ENCODE results near the gene ATP13A3.

Gene ATP13A3

DNA sequence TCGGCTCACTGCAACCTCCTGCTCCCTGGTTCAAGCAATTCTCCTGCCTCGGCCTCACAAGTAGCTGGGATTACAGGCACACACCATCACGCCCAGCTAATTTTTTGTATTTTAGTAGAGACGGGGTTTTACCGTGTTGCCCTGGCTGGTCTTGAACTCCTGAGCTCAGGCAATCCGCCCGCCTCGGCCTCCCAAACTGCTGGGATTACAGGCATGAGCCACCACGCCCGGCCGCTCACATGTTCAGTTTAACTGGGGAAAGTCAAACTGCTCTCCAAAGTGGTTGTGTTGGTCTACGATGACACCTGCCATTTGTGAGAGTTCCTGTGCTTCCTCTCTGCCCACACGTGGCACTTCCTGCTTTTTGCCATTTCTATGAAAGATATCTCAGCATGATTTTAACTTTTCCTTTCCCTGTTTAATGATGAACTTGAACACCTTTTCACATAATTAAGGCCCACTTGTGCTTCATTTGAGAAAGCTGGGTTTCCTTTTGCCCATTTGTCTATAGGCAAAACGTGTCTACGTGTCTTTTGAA, 86.9 kb downstream of the ATP13A3 start:
- Histone ChIP-seq H3K27ac (0 out of 2 replicates have a peak overlapping the region, but pooled peaks have one; percentile 3), H3K4me2 (peak overlapping the region; percentile 99), H3K9me3 (no peaks in the 10 kb centered on the region), H3K36me3 (no peaks in the 10 kb centered on the region; the same call in 1 of the 2 replicates), H3K4me3 (no peak overlapping the region), H3K27me3 (peaks cover 22% of the 10 kb centered on the region), H4K20me1 (no peaks in the 10 kb centered on the region), H3K9ac (no peak overlapping the region), H3K4me1 (peaks cover 79% of the 10 kb centered on the region)
- no peak for TF ChIP-seq Cebpa-rat (IDR thresholded peaks at IDR 0.05)

DNA sequence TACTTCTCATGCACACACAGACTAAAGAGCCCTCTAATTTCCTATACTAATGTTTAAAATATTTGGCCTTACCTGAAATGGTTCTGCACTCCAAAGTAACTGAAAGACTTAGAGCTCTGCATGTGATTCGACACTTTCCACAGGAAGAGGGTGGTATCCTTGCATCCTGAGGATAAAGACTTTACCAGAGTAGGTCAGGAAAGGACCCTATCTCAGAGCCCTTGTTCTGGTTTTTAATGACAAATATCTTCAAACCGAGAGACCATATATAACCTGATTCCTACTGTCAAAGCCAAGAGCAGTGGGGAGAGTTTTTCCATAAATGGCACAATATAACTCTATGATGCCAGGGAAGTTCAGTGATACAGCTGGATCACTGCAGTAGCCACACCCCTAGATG, 87.6 kb downstream of the ATP13A3 start, which contains the start of gene GP5:
GP5 (minus strand) TSS at position 101 of the 400 bp plus-strand sequence. CDS start 984 bp downstream, outside the sequence.
- Histone ChIP-seq H3K36me3 (no peaks in the 10 kb centered on the region), H3K9ac (peak within 1 kb of the TSS; percentile 78; the same call in 1 of the 2 replicates), H3K4me3 (peak within 1 kb of the TSS; percentile 65), H3K9me3 (no peaks in the 10 kb centered on the region), H4K20me1 (no peaks in the 10 kb centered on the region), H3K4me2 (peak within 1 kb of the TSS; percentile 99), H3K27ac (peak within 1 kb of the TSS; percentile 92), H3K27me3 (peaks cover 22% of the 10 kb centered on the region), H3K4me1 (peaks cover 83% of the 10 kb centered on the region)
- TF ChIP-seq Cebpa-rat (IDR thresholded peaks at IDR 0.05): no peak

- peak overlapping the region; percentile 92 for H3K27ac ChIP-seq
- H3K9ac ChIP-seq: peak overlapping the region; percentile 78
- H3K4me2 ChIP-seq: peak overlapping the region; percentile 99
- peaks cover 22% of the 10 kb centered on the region for H3K27me3 ChIP-seq
- H4K20me1 ChIP-seq: no peaks in the 10 kb centered on the region
- H3K36me3 ChIP-seq: no peaks in the 10 kb centered on the region
- H3K4me1 ChIP-seq: peaks cover 79% of the 10 kb centered on the region
- no peaks in the 10 kb centered on the region for H3K9me3 ChIP-seq
- H3K4me3 ChIP-seq: peak overlapping the region; percentile 65
- TF ChIP-seq Cebpa-rat (IDR thresholded peaks at IDR 0.05): no peak
These were observed 89.0 kb downstream of the ATP13A3 start for GRCh38 chr3:194397757-194398312.

DNA sequence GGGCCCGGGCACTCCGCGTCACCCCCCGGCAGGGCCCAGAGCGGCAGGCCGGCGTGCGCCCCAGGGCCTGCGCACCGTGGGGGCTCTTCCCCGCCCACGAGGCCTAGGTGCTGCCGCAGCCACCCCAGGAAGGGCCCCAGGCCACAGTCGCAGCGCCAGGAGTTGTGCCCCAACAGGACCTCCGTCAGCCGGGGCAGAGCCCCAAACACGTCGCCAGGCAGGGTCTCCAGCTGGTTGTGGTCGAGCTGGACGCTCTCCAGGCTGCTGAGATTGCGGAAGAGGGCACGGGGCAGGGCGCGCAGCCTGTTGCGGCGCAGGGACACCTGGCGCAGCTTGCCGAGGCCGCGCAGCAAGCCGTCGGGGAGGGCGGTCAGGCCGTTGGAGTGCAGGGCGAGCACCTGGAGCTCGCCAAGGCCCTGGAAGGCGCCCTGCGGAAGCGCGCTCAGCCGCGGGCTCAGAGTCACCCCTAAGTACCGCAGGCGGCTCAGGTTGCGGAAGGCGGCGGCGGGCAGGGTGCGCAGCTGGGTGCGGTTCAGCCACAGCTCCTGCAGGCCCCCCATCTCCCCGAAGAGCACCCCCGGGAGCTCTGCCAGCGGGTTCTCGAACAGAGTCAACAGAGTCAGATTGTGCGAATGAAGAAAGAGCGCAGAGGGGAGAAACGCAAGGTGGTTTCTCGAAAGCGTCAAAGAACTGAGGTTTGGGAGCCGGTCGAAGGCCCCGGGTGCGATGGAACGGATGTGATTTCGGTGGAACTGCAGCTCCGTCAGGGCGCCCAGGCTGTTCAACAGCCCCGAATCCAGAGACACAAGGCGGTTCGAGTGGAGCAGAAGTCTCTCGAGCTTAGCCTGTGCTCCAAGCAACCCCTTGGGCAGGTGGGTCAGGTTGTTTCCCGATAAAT, 89.7 kb downstream of the ATP13A3 start:
- peak overlapping the region; percentile 92 for H3K27ac ChIP-seq

DNA sequence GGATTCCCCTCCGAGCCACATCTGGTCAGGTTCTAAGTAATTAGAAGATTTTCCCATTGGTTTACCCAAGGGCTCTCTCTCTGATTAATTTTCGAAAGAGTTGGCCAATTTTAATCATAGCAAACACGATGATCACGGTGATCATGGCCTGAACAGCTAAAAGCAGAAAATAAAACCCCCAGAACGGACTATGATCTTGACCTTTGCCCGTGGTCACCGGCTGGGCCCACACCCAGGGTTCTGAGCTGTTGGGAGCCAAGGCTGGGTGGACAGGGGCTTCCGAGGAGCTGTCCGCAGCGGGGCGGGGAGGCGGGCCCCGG, 90.3 kb downstream of the ATP13A3 start:
- peak overlapping the region; percentile 78 for H3K9ac ChIP-seq
- H3K4me2 ChIP-seq: peak overlapping the region; percentile 99
- H3K9me3 ChIP-seq: peaks cover 12% of the 10 kb centered on the region
- no peak for TF ChIP-seq Cebpa-rat (IDR thresholded peaks at IDR 0.05)
- H3K36me3 ChIP-seq: no peaks in the 10 kb centered on the region
- peak overlapping the region; percentile 92 for H3K27ac ChIP-seq
- H3K27me3 ChIP-seq: peaks cover 22% of the 10 kb centered on the region
- peaks cover 68% of the 10 kb centered on the region for H3K4me1 ChIP-seq
- peak overlapping the region; percentile 65 for H3K4me3 ChIP-seq
- H4K20me1 ChIP-seq: no peaks in the 10 kb centered on the region

More for the DNA sequence above, 89.7 kb downstream of the ATP13A3 start:
- Histone ChIP-seq H3K9ac (peak overlapping the region; percentile 78), H3K4me3 (peak overlapping the region; percentile 65), H3K9me3 (peaks cover 6% of the 10 kb centered on the region), H3K36me3 (no peaks in the 10 kb centered on the region), H3K27me3 (peaks cover 22% of the 10 kb centered on the region), H3K4me2 (peak overlapping the region; percentile 99), H4K20me1 (no peaks in the 10 kb centered on the region), H3K4me1 (peaks cover 74% of the 10 kb centered on the region)
- TF ChIP-seq Cebpa-rat (IDR thresholded peaks at IDR 0.05): peak; percentile 42; the same call in 1 of the 2 replicates

- H3K27ac ChIP-seq: peak overlapping the region; percentile 92
- H3K36me3 ChIP-seq: no peaks in the 10 kb centered on the region
- peak overlapping the region; percentile 78 for H3K9ac ChIP-seq
- peaks cover 63% of the 10 kb centered on the region for H3K4me1 ChIP-seq
- H3K4me3 ChIP-seq: peak overlapping the region; percentile 65
- peaks cover 22% of the 10 kb centered on the region for H3K27me3 ChIP-seq
- H3K9me3 ChIP-seq: peaks cover 18% of the 10 kb centered on the region
- H3K4me2 ChIP-seq: peak overlapping the region; percentile 99
- no peak for TF ChIP-seq Cebpa-rat (IDR thresholded peaks at IDR 0.05)
- no peaks in the 10 kb centered on the region for H4K20me1 ChIP-seq
These were observed 90.8 kb downstream of the ATP13A3 start for GRCh38 chr3:194395778-194396538.

- H3K27ac ChIP-seq: peak overlapping the region; percentile 92; the same call in 1 of the 2 replicates
- H3K4me2 ChIP-seq: peak overlapping the region; percentile 99
- H3K27me3 ChIP-seq: peaks cover 22% of the 10 kb centered on the region
- no peak for TF ChIP-seq Cebpa-rat (IDR thresholded peaks at IDR 0.05)
- H3K36me3 ChIP-seq: no peaks in the 10 kb centered on the region
- H3K4me1 ChIP-seq: peaks cover 61% of the 10 kb centered on the region
- H4K20me1 ChIP-seq: no peaks in the 10 kb centered on the region
- H3K9ac ChIP-seq: peak overlapping the region; percentile 78; the same call in 1 of the 2 replicates
- peak overlapping the region; percentile 65; the same call in 1 of the 2 replicates for H3K4me3 ChIP-seq
- peaks cover 24% of the 10 kb centered on the region for H3K9me3 ChIP-seq
These were observed 91.6 kb downstream of the ATP13A3 start for GRCh38 chr3:194395212-194395611.

GRCh38 chr3:194392576-194392975, 94.2 kb downstream of the ATP13A3 start:
- Histone ChIP-seq H3K9ac (no peak overlapping the region), H3K27me3 (peaks cover 5% of the 10 kb centered on the region), H3K4me2 (no peak overlapping the region), H3K4me3 (no peak overlapping the region), H3K9me3 (peaks cover 50% of the 10 kb centered on the region), H3K4me1 (peaks cover 34% of the 10 kb centered on the region), H3K36me3 (no peaks in the 10 kb centered on the region), H3K27ac (no peak overlapping the region), H4K20me1 (no peaks in the 10 kb centered on the region)
- no peak for TF ChIP-seq Cebpa-rat (IDR thresholded peaks at IDR 0.05)

DNA sequence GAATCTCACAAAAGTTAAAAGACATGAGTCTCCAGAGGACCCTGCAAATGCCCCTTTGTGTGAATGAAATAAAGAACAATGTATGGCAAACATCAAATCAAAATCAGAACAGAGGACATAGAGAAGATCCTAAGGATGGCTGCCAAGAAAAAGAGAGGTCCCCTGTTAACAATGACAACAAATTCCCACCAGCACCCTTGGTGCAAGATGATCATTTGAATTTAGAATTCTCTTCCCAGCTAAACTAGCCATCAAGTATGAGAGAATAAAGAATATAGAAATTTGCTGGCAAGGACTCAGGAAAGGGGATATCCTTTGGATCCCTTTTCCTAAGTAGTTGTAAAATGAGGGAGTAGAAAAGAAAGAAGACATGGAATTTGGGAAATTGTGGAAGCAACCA, 96.0 kb downstream of the ATP13A3 start:
- no peaks in the 10 kb centered on the region for H4K20me1 ChIP-seq
- no peak overlapping the region for H3K9ac ChIP-seq
- no peak overlapping the region for H3K4me3 ChIP-seq
- H3K9me3 ChIP-seq: peaks cover 63% of the 10 kb centered on the region
- no peaks in the 10 kb centered on the region for H3K36me3 ChIP-seq
- TF ChIP-seq Cebpa-rat (IDR thresholded peaks at IDR 0.05): no peak
- H3K27me3 ChIP-seq: no peaks in the 10 kb centered on the region
- H3K27ac ChIP-seq: no peak overlapping the region
- no peak overlapping the region for H3K4me2 ChIP-seq
- H3K4me1 ChIP-seq: peaks cover 17% of the 10 kb centered on the region

All from BLaER1 (cell line).